ENCODE measurements around the gene IZUMO2. TPM values are rescaled to one million over a fixed set of nuclear protein-coding genes. Genes with fewer than 3 reads are reported as not detected.

Gene IZUMO2
- total and polyA plus RNA-seq, 10 of the 15 experiments (the other 5 are each of a cell fraction or from before 2014, with no cell fraction given): not detected

DNA sequence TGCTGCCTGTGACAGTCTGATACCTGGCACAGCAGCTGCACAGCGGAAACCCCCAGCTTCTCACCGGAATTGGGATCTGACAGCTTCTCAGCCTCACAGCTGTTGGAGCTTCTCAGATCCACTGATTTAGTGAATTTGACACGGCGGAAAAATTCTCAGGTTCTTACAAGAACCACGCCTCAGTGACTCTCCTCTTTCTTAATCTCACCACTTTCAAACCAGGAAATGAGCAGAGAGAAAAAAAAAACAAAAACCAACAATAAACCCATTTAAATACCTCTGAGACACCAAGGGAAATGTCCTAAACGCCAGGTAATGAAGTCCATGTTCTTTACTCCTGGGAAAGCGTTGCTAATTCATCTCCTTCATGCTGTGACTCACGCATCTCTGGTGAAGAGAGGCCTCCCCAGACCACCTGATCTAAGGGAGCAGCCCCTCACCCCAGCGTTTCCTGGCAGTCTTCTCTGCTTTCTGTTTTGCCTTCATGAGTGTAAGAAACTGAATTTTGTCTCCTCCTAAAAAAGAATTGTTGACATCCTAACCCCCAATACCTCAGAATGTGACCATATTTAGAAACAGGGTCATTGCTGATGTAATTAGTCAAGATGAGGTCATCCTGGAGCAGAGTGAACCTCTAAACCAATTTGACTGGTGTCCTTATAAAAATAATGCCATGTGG lies 15.9 kb upstream of the IZUMO2 start (continued):
- TF ChIP-seq, protein P1, sequence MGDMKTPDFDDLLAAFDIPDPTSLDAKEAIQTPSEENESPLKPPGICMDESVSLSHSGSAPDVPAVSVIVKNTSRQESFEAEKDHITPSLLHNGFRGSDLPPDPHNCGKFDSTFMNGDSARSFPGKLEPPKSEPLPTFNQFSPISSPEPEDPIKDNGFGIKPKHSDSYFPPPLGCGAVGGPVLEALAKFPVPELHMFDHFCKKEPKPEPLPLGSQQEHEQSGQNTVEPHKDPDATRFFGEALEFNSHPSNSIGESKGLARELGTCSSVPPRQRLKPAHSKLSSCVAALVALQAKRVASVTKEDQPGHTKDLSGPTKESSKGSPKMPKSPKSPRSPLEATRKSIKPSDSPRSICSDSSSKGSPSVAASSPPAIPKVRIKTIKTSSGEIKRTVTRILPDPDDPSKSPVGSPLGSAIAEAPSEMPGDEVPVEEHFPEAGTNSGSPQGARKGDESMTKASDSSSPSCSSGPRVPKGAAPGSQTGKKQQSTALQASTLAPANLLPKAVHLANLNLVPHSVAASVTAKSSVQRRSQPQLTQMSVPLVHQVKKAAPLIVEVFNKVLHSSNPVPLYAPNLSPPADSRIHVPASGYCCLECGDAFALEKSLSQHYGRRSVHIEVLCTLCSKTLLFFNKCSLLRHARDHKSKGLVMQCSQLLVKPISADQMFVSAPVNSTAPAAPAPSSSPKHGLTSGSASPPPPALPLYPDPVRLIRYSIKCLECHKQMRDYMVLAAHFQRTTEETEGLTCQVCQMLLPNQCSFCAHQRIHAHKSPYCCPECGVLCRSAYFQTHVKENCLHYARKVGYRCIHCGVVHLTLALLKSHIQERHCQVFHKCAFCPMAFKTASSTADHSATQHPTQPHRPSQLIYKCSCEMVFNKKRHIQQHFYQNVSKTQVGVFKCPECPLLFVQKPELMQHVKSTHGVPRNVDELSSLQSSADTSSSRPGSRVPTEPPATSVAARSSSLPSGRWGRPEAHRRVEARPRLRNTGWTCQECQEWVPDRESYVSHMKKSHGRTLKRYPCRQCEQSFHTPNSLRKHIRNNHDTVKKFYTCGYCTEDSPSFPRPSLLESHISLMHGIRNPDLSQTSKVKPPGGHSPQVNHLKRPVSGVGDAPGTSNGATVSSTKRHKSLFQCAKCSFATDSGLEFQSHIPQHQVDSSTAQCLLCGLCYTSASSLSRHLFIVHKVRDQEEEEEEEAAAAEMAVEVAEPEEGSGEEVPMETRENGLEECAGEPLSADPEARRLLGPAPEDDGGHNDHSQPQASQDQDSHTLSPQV (IDR thresholded peaks at IDR 0.05): no peak
- TF ChIP-seq TAF1 (IDR thresholded peaks at IDR 0.05; ENCODE audit: borderline replicate concordance, low read depth, low read length) (no peak), BACH1 (IDR thresholded peaks at IDR 0.05; ENCODE audit: borderline replicate concordance) (no peak), YBX1 (IDR thresholded peaks at IDR 0.05) (no peak), CHD4 (IDR thresholded peaks at IDR 0.05) (no peak), MYC (IDR thresholded peaks at IDR 0.05; ENCODE audit: insufficient read depth, insufficient read length, insufficient replicate concordance, low read length, severe bottlenecking) (no peak), WRNIP1 (IDR thresholded peaks at IDR 0.05; ENCODE audit: borderline replicate concordance, low read depth, low read length) (no peak), IKZF1 (conservative IDR thresholded peaks at IDR 0.05) (peak; percentile 79), FOXK2 (IDR thresholded peaks at IDR 0.05) (no peak)
- TF ChIP-seq, protein P2, sequence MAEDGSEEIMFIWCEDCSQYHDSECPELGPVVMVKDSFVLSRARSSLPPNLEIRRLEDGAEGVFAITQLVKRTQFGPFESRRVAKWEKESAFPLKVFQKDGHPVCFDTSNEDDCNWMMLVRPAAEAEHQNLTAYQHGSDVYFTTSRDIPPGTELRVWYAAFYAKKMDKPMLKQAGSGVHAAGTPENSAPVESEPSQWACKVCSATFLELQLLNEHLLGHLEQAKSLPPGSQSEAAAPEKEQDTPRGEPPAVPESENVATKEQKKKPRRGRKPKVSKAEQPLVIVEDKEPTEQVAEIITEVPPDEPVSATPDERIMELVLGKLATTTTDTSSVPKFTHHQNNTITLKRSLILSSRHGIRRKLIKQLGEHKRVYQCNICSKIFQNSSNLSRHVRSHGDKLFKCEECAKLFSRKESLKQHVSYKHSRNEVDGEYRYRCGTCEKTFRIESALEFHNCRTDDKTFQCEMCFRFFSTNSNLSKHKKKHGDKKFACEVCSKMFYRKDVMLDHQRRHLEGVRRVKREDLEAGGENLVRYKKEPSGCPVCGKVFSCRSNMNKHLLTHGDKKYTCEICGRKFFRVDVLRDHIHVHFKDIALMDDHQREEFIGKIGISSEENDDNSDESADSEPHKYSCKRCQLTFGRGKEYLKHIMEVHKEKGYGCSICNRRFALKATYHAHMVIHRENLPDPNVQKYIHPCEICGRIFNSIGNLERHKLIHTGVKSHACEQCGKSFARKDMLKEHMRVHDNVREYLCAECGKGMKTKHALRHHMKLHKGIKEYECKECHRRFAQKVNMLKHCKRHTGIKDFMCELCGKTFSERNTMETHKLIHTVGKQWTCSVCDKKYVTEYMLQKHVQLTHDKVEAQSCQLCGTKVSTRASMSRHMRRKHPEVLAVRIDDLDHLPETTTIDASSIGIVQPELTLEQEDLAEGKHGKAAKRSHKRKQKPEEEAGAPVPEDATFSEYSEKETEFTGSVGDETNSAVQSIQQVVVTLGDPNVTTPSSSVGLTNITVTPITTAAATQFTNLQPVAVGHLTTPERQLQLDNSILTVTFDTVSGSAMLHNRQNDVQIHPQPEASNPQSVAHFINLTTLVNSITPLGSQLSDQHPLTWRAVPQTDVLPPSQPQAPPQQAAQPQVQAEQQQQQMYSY (CRISPR knock-in tag; IDR thresholded peaks at IDR 0.05): no peak
- TF ChIP-seq, protein P3, sequence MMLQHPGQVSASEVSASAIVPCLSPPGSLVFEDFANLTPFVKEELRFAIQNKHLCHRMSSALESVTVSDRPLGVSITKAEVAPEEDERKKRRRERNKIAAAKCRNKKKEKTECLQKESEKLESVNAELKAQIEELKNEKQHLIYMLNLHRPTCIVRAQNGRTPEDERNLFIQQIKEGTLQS (IDR thresholded peaks at IDR 0.05; ENCODE audit: borderline replicate concordance, extremely low read depth, low read depth, low read length): no peak
- TF ChIP-seq, protein P4, sequence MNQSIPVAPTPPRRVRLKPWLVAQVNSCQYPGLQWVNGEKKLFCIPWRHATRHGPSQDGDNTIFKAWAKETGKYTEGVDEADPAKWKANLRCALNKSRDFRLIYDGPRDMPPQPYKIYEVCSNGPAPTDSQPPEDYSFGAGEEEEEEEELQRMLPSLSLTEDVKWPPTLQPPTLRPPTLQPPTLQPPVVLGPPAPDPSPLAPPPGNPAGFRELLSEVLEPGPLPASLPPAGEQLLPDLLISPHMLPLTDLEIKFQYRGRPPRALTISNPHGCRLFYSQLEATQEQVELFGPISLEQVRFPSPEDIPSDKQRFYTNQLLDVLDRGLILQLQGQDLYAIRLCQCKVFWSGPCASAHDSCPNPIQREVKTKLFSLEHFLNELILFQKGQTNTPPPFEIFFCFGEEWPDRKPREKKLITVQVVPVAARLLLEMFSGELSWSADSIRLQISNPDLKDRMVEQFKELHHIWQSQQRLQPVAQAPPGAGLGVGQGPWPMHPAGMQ (IDR thresholded peaks at IDR 0.05; ENCODE audit: borderline replicate concordance): no peak
- TF ChIP-seq, protein P5, sequence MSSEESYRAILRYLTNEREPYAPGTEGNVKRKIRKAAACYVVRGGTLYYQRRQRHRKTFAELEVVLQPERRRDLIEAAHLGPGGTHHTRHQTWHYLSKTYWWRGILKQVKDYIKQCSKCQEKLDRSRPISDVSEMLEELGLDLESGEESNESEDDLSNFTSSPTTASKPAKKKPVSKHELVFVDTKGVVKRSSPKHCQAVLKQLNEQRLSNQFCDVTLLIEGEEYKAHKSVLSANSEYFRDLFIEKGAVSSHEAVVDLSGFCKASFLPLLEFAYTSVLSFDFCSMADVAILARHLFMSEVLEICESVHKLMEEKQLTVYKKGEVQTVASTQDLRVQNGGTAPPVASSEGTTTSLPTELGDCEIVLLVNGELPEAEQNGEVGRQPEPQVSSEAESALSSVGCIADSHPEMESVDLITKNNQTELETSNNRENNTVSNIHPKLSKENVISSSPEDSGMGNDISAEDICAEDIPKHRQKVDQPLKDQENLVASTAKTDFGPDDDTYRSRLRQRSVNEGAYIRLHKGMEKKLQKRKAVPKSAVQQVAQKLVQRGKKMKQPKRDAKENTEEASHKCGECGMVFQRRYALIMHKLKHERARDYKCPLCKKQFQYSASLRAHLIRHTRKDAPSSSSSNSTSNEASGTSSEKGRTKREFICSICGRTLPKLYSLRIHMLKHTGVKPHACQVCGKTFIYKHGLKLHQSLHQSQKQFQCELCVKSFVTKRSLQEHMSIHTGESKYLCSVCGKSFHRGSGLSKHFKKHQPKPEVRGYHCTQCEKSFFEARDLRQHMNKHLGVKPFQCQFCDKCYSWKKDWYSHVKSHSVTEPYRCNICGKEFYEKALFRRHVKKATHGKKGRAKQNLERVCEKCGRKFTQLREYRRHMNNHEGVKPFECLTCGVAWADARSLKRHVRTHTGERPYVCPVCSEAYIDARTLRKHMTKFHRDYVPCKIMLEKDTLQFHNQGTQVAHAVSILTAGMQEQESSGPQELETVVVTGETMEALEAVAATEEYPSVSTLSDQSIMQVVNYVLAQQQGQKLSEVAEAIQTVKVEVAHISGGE (CRISPR knock-in tag; IDR thresholded peaks at IDR 0.05): no peak
- TF ChIP-seq, protein P6, sequence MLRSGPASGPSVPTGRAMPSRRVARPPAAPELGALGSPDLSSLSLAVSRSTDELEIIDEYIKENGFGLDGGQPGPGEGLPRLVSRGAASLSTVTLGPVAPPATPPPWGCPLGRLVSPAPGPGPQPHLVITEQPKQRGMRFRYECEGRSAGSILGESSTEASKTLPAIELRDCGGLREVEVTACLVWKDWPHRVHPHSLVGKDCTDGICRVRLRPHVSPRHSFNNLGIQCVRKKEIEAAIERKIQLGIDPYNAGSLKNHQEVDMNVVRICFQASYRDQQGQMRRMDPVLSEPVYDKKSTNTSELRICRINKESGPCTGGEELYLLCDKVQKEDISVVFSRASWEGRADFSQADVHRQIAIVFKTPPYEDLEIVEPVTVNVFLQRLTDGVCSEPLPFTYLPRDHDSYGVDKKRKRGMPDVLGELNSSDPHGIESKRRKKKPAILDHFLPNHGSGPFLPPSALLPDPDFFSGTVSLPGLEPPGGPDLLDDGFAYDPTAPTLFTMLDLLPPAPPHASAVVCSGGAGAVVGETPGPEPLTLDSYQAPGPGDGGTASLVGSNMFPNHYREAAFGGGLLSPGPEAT (IDR thresholded peaks at IDR 0.05; ENCODE audit: low read depth): peak; percentile 87

Measured in GM12878 (cell line).